Measurements from ENCODE around the gene SCFD2.

DNA sequence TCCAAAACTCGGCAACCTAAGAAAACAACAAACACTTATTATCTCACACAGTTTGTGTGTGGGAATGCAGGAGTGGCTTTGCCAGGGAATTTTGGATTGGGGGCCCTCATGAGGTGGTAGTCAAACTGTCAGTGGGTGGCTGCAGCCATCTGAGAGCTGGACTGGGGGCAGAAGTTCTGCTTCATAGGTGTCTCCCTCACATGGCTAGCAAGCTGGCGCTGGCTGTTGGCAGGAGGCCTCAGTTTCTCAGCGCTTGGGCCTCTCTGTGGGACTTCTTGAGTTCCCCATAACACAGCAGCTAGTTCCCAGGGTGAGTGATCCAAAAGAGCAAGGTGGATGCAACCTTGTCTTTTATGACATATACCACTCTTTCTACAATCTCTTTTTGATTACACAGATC, 529.7 kb downstream of the SCFD2 start:
- TF ChIP-seq EP300 (IDR thresholded peaks at IDR 0.05) (no peak), POLR2A (IDR thresholded peaks at IDR 0.05) (no peak)

Measured in ovary (tissue), 1 donor.